HG02938 (cell line): ENCODE measurements around the gene KLHL30.
"Not testable (repeated sequence)": the region's sequence is repeated elsewhere in the genome, so short reads cannot be mapped to it uniquely, and the experiment has no call there.

Experiments
- ATAC-seq: cut with Tn5 transposase; IDR thresholded peaks from one replicate; pipeline ENCODE4 v1.9.1; 2021; ENCODE audit warnings: mild to moderate bottlenecking, moderate library complexity; ENCODE audit not compliant: unreplicated experiment

KLHL30 gene

DNA sequence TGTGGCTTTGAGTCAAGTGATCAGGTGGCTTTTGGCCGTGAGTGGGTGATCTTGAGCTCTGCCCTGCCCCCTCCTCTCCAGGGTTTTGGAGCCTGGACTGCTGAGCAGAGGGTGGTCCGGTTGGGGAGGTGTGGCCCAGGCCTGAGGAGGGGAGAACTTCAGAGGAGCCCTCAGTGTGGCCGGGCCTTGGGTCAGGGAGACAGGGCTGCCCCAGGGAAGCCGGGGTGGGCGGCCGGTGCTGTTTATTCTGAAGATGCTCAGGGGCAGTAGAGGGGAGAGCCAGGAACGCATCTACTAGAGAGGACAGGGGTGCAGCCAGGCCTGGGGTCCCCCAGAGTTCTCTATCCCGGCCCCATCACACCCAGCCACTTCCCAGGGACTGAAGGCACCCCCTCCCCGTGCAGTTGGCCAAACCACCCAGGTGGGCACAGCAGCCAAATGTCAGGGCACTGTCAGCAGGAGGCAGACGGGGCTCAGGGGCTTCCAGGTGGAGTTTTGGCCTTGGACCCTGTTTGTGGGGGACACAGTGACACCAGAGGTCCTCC, 21.3 kb downstream of the KLHL30 start:
- ATAC-seq: no peak

DNA sequence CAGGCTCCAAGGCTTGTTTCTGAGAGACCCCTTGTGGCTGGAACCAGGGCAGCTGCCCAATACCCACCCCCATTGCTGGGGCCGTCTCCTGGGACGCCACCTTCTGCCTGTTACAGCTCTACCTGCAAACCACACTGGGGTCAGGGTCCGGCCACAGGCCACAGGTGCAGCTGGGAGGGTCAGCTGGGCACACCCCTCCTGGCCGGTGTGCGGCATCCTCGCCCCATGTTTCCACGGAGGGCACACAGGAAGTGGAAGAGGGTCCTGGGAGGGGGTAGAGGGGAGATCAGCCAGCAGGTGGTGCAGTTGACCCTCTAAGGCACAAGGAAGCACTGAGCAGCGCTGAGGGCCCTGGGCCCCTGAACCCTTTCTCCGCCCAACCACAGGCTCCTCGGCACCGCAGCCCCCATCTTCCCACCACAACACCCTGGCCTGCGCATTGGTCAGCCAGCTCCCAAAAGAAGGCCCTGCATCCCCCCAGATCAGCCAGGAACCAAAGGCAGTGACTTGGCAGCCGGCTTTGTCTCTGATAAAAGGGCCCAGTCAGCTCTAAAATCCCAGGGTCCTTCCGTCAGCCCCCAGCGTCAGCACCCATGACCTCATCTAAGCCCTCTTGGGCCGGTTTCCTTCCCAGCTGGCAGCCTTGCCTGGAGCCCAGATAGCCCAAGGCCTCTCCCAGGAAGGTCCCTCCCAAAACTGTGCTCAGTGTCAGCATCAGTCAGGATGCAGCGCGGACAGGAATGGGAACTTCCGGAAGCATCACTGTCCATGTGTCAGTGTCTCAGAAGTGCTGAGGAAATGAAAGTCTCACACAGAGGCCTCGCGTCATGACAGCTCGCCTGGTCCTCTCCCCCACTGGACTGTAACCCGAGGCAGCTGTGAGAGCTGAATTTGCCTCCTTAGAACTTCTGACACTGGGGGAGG, 22.0 kb downstream of the KLHL30 start:
- ATAC-seq: no peak

DNA sequence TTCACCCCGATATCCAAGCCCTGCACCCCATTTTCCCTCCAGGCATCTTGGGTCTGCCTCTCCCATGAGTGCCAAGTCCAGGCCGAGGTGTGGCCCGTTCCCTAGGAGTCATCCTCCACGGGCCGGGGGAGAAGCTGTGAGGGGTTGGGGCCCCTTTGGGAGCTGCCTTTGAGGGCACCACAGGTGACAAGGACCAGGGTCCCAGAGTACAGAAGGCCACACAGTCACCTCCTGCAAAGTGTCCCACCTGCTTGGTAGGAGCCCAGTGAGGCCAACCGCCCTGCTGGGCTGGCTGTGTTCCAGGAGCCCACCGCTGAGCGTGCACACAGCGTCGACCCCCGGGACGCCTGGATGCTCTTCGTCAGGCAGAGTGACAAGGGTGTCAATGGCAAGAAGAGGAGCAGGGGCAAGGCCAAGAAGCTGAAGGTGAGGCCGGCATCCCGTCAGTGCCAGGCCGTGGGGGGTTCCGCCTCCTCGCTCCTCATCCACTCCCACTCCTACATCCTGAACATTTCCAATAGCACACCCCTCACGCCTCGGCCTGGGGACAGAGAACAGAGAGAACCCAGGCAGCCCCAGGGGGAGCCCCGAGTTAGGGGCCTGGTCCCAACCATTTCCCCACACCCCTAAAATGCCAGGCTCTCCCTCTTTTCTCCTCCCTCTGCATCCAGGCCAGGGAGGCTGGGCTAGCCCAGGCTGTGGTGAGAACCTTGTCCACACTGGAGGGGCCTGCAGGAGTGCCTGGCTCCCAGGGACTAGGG, 23.0 kb downstream of the KLHL30 start:
- ATAC-seq: no peak

DNA sequence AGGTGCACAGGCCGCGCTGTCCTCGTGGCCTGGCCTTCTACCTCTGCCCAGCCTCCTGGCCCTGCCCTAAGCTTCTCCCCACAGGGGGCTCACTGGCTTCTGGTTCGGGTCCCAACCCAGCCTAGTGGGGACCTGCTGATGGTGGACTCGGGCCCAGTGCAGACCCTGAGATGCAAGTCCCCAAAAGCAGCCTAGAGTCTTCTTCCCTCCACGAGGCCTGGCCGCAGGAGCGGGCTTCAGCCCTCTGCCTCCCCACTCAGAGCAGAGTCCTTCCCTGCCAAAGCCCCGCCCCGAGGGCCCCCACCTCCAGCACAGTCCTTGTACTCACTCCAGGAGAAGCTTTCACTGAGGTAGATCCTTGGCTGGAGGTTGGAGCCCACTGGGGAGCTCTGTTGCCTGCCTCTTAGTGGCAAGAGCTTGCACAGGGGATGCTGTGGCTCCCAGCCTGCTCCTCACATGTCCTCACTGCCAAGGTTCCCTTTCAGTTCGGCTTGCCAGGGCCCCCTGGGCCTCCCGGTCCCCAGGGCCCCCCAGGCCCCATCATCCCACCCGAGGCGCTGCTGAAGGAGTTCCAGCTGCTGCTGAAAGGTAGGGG, 23.9 kb downstream of the KLHL30 start:
- ATAC-seq: no peak

GRCh38 chr2:238162846-238163441, 24.5 kb downstream of the KLHL30 start:
- ATAC-seq: no peak

- no peak for ATAC-seq
Observed at GRCh38 chr2:238163481-238164198, 25.2 kb downstream of the KLHL30 start.

DNA sequence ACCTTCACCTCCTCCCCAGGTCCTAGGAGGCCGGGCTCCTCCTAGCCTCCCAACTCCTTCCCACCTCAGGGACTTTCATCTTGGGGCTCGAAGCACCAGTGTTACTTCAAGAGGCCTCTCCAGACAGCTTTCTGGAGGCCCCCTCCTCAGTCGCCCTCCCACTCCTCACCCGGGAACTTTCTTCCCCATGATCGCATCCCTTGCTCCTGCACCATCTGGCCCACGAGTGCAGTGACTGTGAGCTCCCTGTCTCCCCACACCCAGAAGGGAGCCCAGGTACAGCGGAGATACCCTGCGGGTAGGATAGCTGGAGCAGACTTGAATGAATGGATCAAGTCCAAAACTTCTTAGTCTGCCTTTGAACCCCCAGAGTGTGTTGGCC, 26.4 kb downstream of the KLHL30 start:
- no peak for ATAC-seq

- ATAC-seq: no peak
Observed at GRCh38 chr2:238165288-238165921, 26.9 kb downstream of the KLHL30 start.

GRCh38 chr2:238166391-238167343, 28.2 kb downstream of the KLHL30 start:
- ATAC-seq: no peak

GRCh38 chr2:238167344-238167715, 28.9 kb downstream of the KLHL30 start:
- ATAC-seq: no peak

DNA sequence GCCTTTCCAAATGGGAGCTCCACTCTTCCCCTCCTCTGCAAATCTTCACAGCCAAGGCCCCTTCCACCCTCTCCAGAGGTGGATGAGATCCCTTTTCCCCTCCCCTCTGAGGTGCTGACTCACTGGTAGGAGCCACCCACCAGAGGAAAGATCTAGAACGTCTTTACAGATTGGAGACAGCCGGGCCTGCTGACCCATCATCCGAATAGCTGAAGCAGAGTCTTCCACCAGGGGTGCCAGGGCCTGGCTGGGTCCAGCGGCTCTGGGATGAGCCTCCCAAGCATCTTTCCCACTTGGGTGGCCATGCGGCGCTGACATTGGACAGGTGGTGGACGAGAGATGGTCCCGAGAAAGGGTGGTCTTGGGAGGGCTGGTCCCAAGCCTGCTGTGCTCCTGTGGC, 29.3 kb downstream of the KLHL30 start:
- no peak for ATAC-seq

DNA sequence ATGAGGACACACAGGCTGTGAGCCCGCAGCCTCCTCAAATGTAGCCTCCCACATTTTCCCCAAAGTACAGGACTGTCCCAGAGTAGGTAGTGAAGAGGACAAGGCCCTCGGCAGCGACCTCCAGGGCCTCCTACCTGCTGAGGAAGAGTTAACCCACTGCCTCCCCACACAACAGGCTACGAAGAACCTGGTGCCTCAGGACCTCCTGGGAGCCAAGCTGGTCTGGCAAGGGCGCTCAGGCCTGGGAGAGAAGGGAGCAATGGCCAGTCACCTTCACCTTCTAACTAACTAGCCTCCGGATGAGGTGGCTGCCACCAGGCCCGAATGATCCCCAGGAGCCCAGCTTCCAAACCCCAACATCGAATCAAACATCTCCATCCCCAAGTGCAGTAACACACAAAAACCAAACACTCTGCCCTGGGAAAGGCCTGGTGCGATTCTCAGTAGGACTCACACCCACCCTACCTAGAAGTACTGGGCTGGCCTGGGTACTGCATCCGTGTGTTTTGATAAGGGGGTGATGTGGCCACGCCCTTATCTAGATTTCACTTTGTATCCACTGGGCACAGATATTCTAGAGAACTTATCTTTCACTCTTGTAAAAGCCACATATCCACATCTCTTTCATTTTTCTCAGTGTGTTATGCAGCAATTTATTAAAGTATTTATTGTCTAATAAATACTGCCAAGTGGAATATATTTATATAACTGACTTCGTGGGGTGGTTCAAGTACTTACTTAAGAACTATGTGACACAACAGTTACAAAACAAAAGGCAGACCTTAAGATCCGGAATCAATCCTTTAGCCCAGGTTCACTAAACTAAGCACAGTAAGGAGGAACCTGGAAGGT, 30.0 kb downstream of the KLHL30 start:
- no peak for ATAC-seq

- no peak for ATAC-seq
Observed at GRCh38 chr2:238169048-238169707, 30.7 kb downstream of the KLHL30 start.

- no peak for ATAC-seq
Observed at GRCh38 chr2:238169708-238170251, 31.3 kb downstream of the KLHL30 start.

GRCh38 chr2:238170386-238171071, 32.1 kb downstream of the KLHL30 start:
- no peak for ATAC-seq

DNA sequence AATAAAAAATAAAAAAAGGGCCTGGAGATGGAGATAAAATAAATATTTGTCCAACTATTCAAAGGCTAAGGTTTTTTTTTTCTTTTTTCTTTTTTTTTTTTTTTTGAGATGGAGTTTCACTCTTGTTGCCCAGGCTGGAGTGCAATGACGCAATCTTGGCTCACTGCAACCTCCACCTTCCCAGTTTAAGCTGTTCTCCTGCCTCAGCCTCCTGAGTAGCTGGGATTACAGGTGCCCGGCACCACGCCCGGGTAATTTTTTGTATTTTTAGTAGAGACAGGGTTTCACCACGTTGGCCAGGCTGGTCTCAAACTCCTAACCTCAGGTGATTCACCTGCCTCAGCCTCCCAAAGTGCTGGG, 32.6 kb downstream of the KLHL30 start:
- not testable (repeated sequence) for ATAC-seq
